T-helper 17 cell (primary cell): ENCODE measurements around the gene URM1. TPM values are rescaled to one million over a fixed set of nuclear protein-coding genes. Genes with fewer than 3 reads are reported as not detected.
"Not testable (repeated sequence)": the region's sequence is repeated elsewhere in the genome, so short reads cannot be mapped to it uniquely, and the experiment has no call there.

Experiments used
- ATAC-seq: fragments of 150-1000 bp; cut with Tn5 transposase; 2 replicates; pipeline ENCODE4 v1.10.0; 2021; ENCODE audit warnings: mild to moderate bottlenecking, moderate library complexity
- DNase-seq, 3 donors: peaks; one replicate each; pipeline versions ENCODE4 v3.0.0 to v3.0.0-alpha.2; 2020 to 2021
- H3K9me3 ChIP-seq: one replicate; pipeline ENCODE4 v1.7.0; 2013; ENCODE audit warnings: low read length, mild to moderate bottlenecking; ENCODE audit not compliant: control insufficient read depth, poor library complexity, severe bottlenecking
- H3K27ac Mint-ChIP-seq: one replicate; pipeline ENCODE4 v1.8.0; 2022; ENCODE audit warnings: mild to moderate bottlenecking, moderate library complexity, mixed read lengths
- H3K27me3 Mint-ChIP-seq: one replicate; pipeline ENCODE4 v1.8.0; 2022; ENCODE audit warnings: mixed read lengths
- H3K36me3 Mint-ChIP-seq: one replicate; pipeline ENCODE4 v1.8.0; 2022; ENCODE audit warnings: low read depth, mixed read lengths
- H3K4me1 Mint-ChIP-seq: one replicate; pipeline ENCODE4 v1.8.0; 2022; ENCODE audit warnings: mild to moderate bottlenecking, mixed read lengths
- H3K4me3 Mint-ChIP-seq: one replicate; pipeline ENCODE4 v1.8.0; 2022; ENCODE audit warnings: mild to moderate bottlenecking, moderate library complexity, mixed read lengths
- total RNA-seq, 4 donors: library from RNA in 2 of 4; stranded (reverse) in 2 of 4; gene quantifications; one replicate each; pipeline ENCODE4 v1.2.3 and lab custom pipeline; 2022 to 2026

Gene URM1
- total RNA-seq, 2 donors from 2014 or later = 29.5 to 43.3 TPM

DNA sequence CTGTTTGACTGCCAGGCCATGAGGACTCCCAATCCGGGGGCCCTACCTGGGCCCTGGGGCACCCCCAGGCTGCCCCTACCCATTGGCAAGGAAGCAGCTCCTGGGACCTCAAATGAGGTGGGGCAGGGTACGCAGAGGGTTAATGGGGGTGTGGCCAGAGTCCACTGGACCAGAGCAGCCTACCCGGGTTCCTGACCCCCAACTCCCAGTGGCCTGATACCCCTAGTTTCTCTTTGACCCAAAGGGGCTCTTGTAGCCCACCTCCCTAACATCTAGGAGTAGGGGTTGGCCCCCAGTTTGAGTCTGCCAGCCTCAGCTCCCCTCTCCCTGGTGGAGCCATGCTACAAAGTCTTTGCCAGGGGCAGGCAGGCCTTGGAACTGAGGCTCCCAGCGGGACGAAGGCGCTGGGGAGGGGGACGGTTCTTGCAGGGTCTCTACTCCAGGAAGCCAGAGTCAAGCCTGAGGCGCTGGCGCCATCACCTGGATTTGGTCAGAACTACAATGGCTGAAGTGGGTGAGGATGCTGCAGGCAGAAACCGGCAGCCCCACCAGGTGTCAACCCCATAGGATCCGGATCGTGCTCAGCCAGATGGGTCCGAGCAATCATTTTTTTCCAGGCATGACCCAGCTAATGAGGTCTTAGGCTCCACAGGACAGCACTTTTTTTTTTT is 41.1 kb downstream of the URM1 start:
- Mint-ChIP-seq H3K4me3 (no peak overlapping the region), H3K27me3 (peaks cover 57% of the 10 kb centered on the region)

GRCh38 chr9:128413728-128414127 is 42.6 kb downstream of the URM1 start:
- Mint-ChIP-seq H3K36me3 (peaks cover 10% of the 10 kb centered on the region), H3K27me3 (peaks cover 53% of the 10 kb centered on the region)
- not testable (repeated sequence) for H3K27ac Mint-ChIP-seq, DNase-seq, H3K4me1 Mint-ChIP-seq, H3K9me3 ChIP-seq, ATAC-seq, H3K4me3 Mint-ChIP-seq

More for the DNA sequence above, 41.1 kb downstream of the URM1 start:
- ATAC-seq (peak; percentile 50), DNase-seq (peak in 2 of 3 donors; percentile 29 to 31)
- peaks cover 6% of the 10 kb centered on the region for H3K4me1 Mint-ChIP-seq
- peaks cover 10% of the 10 kb centered on the region for H3K36me3 Mint-ChIP-seq
- no peaks in the 10 kb centered on the region for H3K9me3 ChIP-seq
- no peak overlapping the region for H3K27ac Mint-ChIP-seq

DNA sequence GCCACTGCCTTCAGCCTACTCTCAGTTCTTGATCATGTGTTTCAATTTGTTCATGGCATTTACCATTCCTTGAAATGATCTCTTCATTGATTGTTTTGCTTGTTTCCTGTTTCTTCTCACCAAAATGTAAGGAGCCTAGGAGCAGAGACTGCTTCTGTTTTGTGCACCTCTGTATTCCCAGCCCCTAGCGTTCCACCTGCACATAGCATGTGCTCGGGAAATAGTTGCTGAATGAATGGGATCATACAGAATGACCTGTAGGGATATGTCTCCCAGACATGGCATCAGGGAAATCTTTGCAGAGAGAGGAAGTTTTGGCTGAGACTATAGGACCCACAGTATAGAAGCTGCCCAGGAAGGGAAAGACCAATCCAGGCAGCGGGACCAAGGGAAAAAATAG is 43.3 kb downstream of the URM1 start:
- no peaks in the 10 kb centered on the region for H3K9me3 ChIP-seq
- peaks cover 57% of the 10 kb centered on the region for H3K27me3 Mint-ChIP-seq
- ATAC-seq (no peak), DNase-seq (no peak)
- H3K4me1 Mint-ChIP-seq = peaks cover 5% of the 10 kb centered on the region
- no peak overlapping the region for H3K4me3 Mint-ChIP-seq
- no peak overlapping the region for H3K27ac Mint-ChIP-seq
- H3K36me3 Mint-ChIP-seq = peaks cover 10% of the 10 kb centered on the region

GRCh38 chr9:128415281-128415680 is 44.1 kb downstream of the URM1 start:
- Mint-ChIP-seq H3K4me1 (peaks cover 11% of the 10 kb centered on the region), H3K27ac (no peak overlapping the region), H3K4me3 (no peak overlapping the region), H3K27me3 (peaks cover 55% of the 10 kb centered on the region), H3K36me3 (peaks cover 10% of the 10 kb centered on the region)
- no peak for DNase-seq
- no peaks in the 10 kb centered on the region for H3K9me3 ChIP-seq
- no peak for ATAC-seq

GRCh38 chr9:128416014-128416413 is 44.8 kb downstream of the URM1 start:
- peaks cover 11% of the 10 kb centered on the region for H3K4me1 Mint-ChIP-seq
- ATAC-seq (no peak), DNase-seq (no peak)
- H3K36me3 Mint-ChIP-seq = peaks cover 10% of the 10 kb centered on the region
- no peak overlapping the region for H3K4me3 Mint-ChIP-seq
- H3K27me3 Mint-ChIP-seq = peaks cover 53% of the 10 kb centered on the region
- no peaks in the 10 kb centered on the region for H3K9me3 ChIP-seq
- H3K27ac Mint-ChIP-seq = no peak overlapping the region

DNA sequence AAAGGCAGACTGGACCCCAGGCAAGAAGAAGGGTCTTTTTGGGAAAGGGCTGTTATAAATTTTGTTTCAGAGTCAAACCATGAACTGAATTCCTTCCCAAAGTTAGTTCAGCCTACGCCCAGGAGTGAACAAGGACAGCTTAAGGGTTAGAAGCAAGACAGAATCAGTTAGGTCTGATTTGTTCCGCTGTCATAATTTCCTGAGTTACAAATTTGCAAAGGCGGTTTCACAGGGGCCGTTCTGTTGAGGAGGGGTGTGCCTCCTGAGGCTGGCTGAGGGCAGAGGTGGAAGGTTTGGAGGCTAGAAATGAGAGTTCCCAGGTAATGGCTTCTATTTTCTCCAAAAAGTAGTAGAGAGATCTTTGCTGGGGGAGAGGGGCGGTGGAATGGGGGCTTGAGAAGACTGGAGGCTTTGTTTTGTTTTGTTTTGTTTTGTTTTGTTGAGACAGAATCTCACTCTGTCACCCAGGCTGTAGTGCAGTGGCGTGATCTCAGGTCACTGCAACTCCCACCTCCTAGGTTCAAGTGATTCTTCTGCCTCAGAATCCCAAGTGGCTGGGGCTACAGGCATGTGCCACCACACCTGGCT is 45.4 kb downstream of the URM1 start:
- no peaks in the 10 kb centered on the region for H3K9me3 ChIP-seq
- Mint-ChIP-seq H3K36me3 (peaks cover 10% of the 10 kb centered on the region), H3K27ac (no peak overlapping the region), H3K4me3 (no peak overlapping the region), H3K27me3 (peaks cover 49% of the 10 kb centered on the region), H3K4me1 (peaks cover 11% of the 10 kb centered on the region)
- no peak for DNase-seq
- ATAC-seq = no peak

GRCh38 chr9:128419061-128419925 is 48.1 kb downstream of the URM1 start:
- Mint-ChIP-seq H3K36me3 (peaks cover 8% of the 10 kb centered on the region), H3K27ac (no peak overlapping the region), H3K27me3 (peaks cover 44% of the 10 kb centered on the region), H3K4me3 (peak overlapping the region; percentile 87), H3K4me1 (peaks cover 12% of the 10 kb centered on the region)
- ATAC-seq (no peak), DNase-seq (no peak)
- H3K9me3 ChIP-seq = no peaks in the 10 kb centered on the region

GRCh38 chr9:128420060-128420650 is 49.0 kb downstream of the URM1 start:
- H3K27ac Mint-ChIP-seq = no peak overlapping the region
- peaks cover 36% of the 10 kb centered on the region for H3K27me3 Mint-ChIP-seq
- peak overlapping the region; percentile 87 for H3K4me3 Mint-ChIP-seq
- no peaks in the 10 kb centered on the region for H3K9me3 ChIP-seq
- ATAC-seq (peak; percentile 89), DNase-seq (peak; percentile 52 to 66 (median 56))
- H3K4me1 Mint-ChIP-seq = peaks cover 12% of the 10 kb centered on the region
- H3K36me3 Mint-ChIP-seq = peaks cover 3% of the 10 kb centered on the region

GRCh38 chr9:128420651-128421481 is 49.7 kb downstream of the URM1 start, which contains the start of gene CERCAM:
TSS of gene CERCAM (plus strand) at chr9:128420857. CDS start at chr9:128420878, 21 bp downstream.
- no peak within 1 kb of the TSS for H3K27ac Mint-ChIP-seq

DNA sequence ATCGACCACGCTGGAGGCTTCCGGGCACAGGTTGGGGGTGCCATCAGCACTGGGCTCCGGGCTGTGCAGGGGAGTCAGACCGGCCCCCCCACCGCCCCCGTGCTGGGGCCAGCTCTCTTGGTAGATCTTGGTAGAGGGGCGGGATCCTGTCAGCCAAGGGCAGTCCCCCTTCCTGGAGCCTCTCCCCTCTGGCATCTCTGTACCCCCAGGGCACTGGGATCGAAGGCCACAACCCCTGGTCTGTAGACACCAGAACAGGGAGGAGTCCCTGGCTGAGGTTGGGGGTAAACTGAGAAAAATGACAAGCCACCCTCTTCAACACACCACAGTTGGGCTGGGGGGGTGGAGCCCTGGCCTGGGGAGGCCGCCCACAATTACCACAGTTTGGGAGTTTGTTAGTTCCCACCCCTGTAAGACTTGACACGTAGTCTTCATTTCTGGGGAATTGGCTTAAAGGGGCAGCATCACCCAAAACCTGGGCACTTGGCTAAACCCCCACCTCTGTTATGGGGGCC is 50.4 kb downstream of the URM1 start:
- Mint-ChIP-seq H3K4me3 (peak overlapping the region; percentile 81), H3K4me1 (peaks cover 10% of the 10 kb centered on the region), H3K27ac (no peak overlapping the region), H3K36me3 (no peaks in the 10 kb centered on the region), H3K27me3 (peaks cover 22% of the 10 kb centered on the region)
- no peak for DNase-seq
- H3K9me3 ChIP-seq = no peaks in the 10 kb centered on the region
- ATAC-seq = no peak

More at GRCh38 chr9:128420651-128421481, 49.7 kb downstream of the URM1 start, which contains the start of gene CERCAM:
- DNase-seq (peak in 2 of 3 donors; percentile 39 to 45), ATAC-seq (peak; percentile 80)
- H3K36me3 Mint-ChIP-seq = no peaks in the 10 kb centered on the region
- peaks cover 28% of the 10 kb centered on the region for H3K27me3 Mint-ChIP-seq
- peaks cover 12% of the 10 kb centered on the region for H3K4me1 Mint-ChIP-seq
- H3K9me3 ChIP-seq = no peaks in the 10 kb centered on the region
- peak within 1 kb of the TSS; percentile 87 for H3K4me3 Mint-ChIP-seq

DNA sequence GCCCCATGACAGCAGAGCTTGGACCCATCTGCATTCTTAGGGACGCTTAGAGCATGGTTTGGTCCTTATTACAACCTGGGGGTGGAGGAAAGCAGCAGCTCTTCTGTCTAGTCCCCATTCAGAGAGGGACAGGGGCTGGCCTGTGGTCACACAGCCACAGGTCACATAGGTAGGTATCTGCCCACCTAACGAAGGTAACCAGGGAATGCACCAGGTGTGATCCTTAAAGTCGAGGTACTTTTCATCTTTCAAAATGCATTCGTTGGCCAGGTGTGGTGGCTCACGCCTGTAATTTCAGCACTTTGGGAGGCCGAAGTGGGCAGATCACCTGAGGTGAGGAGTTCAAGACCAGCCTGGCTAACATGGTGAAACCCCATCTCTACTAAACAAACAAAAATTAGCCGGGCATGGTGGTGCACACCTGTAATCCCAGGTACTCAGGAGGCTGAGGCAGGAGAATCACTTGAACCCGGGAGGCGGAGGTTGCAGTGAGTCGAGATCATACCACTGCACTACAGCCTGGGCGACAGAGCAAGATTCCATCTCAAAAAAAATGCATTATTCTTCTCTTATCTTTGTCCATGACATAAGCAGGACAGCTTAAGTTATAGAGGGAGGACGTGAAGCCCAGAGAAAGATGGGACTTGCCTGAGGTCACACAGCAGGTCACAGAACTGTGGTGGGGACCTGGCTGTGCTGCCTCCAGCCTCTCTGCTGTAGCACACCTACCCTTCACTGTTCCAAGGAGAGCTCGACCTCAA is 51.0 kb downstream of the URM1 start:
- H3K27me3 Mint-ChIP-seq = peaks cover 19% of the 10 kb centered on the region
- ATAC-seq, H3K9me3 ChIP-seq, H3K27ac Mint-ChIP-seq, H3K4me1 Mint-ChIP-seq, H3K36me3 Mint-ChIP-seq, DNase-seq: not testable (repeated sequence)
- H3K4me3 Mint-ChIP-seq = peak overlapping the region; percentile 75
